Measurements from ENCODE around the gene FCRL6. TPM values are rescaled to one million over a fixed set of nuclear protein-coding genes. Genes with fewer than 3 reads are reported as not detected.

Gene FCRL6
- total and polyA plus RNA-seq, 2 of the 13 experiments (the other 11 are each of a cell fraction or from before 2014, with no cell fraction given) = not detected

DNA sequence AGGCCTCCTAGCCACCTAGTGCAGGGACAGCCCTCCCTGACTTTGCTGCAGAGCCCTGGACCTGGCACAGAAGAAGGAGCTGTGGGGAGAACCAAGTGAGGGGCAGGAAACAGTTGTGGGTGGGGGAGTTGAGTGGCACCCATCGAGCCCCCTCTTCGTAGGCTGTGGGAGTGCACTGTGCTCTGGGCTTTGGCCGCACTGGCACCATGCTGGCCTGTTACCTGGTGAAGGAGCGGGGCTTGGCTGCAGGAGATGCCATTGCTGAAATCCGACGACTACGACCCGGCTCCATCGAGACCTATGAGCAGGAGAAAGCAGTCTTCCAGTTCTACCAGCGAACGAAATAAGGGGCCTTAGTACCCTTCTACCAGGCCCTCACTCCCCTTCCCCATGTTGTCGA, 20.2 kb upstream of the FCRL6 start:
- no peaks in the 10 kb centered on the region for H3K4me1 ChIP-seq (ENCODE audit: insufficient read depth, low read length)
- ChIA-PET CTCF (ENCODE audit: low intra/inter-chr PET ratio, low total read pairs) (no interaction called here), POLR2A (no interaction called here)
- H3K9ac ChIP-seq (ENCODE audit: insufficient read depth, low read depth, low read length) = no peak overlapping the region
- H3K4me3 ChIP-seq (replicated peaks in 1 of 3; ENCODE audit: insufficient read depth in 1 of 3, low read depth in 2 of 3, low read length in 3 of 3) = no peak overlapping the region
- intact Hi-C loops (cut with micrococcal nuclease; ENCODE audit: unreplicated experiment) (no loop called here), in situ Hi-C loops (cut with HindIII; ENCODE audit: extremely low pct_ligation_motif_present, low pct_unique_long_range_greater_than_20kb) (no loop called here)
- H3K36me3 ChIP-seq (replicated peaks in 1 of 2; ENCODE audit: control insufficient read depth in 1 of 2, insufficient read depth in 2 of 2, low read length in 2 of 2) = no peaks in the 10 kb centered on the region
- H2AFZ ChIP-seq (ENCODE audit: low read length) = no peak overlapping the region
- no peaks in the 10 kb centered on the region for H3K9me3 ChIP-seq (ENCODE audit: low read length)
- H3K27ac ChIP-seq (ENCODE audit: extremely low read length, insufficient read depth, low read length) = no peak overlapping the region
- no TSS peak for BruUV-seq (replicated peaks)
- no peaks in the 10 kb centered on the region for H3K27me3 ChIP-seq (ENCODE audit: control insufficient read depth in 1 of 2, insufficient read depth in 2 of 2, low read length in 2 of 2)
- H3K79me2 ChIP-seq (ENCODE audit: insufficient read depth, low read length) = no peaks in the 10 kb centered on the region
- no peak for TF ChIP-seq ZFX (CRISPR knock-in tag; IDR thresholded peaks at IDR 0.05; ENCODE audit: low read depth)
- TF ChIP-seq ZSCAN25 (CRISPR knock-in tag; IDR thresholded peaks at IDR 0.05) = no peak
- no peak for TF ChIP-seq TRIM24 (CRISPR knock-in tag; IDR thresholded peaks at IDR 0.05)
- TF ChIP-seq IKZF1 (IDR thresholded peaks at IDR 0.05) = no peak
- TF ChIP-seq NFRKB (IDR thresholded peaks at IDR 0.05) = no peak
- TF ChIP-seq SOX5 (CRISPR knock-in tag; IDR thresholded peaks at IDR 0.05; ENCODE audit: borderline replicate concordance) = no peak
- TF ChIP-seq AHR (CRISPR knock-in tag; IDR thresholded peaks at IDR 0.05) = no peak
- no peak for TF ChIP-seq ZBTB7A (CRISPR knock-in tag; IDR thresholded peaks at IDR 0.05)
- TF ChIP-seq, protein P1, sequence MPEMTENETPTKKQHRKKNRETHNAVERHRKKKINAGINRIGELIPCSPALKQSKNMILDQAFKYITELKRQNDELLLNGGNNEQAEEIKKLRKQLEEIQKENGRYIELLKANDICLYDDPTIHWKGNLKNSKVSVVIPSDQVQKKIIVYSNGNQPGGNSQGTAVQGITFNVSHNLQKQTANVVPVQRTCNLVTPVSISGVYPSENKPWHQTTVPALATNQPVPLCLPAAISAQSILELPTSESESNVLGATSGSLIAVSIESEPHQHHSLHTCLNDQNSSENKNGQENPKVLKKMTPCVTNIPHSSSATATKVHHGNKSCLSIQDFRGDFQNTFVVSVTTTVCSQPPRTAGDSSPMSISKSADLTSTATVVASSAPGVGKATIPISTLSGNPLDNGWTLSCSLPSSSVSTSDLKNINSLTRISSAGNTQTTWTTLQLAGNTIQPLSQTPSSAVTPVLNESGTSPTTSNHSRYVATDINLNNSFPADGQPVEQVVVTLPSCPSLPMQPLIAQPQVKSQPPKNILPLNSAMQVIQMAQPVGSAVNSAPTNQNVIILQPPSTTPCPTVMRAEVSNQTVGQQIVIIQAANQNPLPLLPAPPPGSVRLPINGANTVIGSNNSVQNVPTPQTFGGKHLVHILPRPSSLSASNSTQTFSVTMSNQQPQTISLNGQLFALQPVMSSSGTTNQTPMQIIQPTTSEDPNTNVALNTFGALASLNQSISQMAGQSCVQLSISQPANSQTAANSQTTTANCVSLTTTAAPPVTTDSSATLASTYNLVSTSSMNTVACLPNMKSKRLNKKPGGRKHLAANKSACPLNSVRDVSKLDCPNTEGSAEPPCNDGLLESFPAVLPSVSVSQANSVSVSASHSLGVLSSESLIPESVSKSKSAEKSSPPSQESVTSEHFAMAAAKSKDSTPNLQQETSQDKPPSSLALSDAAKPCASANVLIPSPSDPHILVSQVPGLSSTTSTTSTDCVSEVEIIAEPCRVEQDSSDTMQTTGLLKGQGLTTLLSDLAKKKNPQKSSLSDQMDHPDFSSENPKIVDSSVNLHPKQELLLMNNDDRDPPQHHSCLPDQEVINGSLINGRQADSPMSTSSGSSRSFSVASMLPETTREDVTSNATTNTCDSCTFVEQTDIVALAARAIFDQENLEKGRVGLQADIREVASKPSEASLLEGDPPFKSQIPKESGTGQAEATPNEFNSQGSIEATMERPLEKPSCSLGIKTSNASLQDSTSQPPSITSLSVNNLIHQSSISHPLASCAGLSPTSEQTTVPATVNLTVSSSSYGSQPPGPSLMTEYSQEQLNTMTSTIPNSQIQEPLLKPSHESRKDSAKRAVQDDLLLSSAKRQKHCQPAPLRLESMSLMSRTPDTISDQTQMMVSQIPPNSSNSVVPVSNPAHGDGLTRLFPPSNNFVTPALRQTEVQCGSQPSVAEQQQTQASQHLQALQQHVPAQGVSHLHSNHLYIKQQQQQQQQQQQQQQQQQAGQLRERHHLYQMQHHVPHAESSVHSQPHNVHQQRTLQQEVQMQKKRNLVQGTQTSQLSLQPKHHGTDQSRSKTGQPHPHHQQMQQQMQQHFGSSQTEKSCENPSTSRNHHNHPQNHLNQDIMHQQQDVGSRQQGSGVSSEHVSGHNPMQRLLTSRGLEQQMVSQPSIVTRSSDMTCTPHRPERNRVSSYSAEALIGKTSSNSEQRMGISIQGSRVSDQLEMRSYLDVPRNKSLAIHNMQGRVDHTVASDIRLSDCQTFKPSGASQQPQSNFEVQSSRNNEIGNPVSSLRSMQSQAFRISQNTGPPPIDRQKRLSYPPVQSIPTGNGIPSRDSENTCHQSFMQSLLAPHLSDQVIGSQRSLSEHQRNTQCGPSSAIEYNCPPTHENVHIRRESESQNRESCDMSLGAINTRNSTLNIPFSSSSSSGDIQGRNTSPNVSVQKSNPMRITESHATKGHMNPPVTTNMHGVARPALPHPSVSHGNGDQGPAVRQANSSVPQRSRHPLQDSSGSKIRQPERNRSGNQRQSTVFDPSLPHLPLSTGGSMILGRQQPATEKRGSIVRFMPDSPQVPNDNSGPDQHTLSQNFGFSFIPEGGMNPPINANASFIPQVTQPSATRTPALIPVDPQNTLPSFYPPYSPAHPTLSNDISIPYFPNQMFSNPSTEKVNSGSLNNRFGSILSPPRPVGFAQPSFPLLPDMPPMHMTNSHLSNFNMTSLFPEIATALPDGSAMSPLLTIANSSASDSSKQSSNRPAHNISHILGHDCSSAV (CRISPR knock-in tag; IDR thresholded peaks at IDR 0.05; ENCODE audit: borderline replicate concordance) = no peak
- no peak for TF ChIP-seq BCL3 (CRISPR knock-in tag; IDR thresholded peaks at IDR 0.05)
- FAIRE-seq (no peak), DNase-seq (ENCODE audit: low spot score) (no peak), ATAC-seq (no peak; the same call in 1 of the 3 replicates)
- H4K20me1 ChIP-seq (ENCODE audit: insufficient read depth, low read length) = no peaks in the 10 kb centered on the region
- WGBS (ENCODE audit: low lambda C conversion rate) = 30% methylated on average over 7 of the region's 12 CpGs
- no peak overlapping the region for H3K4me2 ChIP-seq (ENCODE audit: low read depth, low read length)

Data from HepG2 (cell line).